Hepatocyte (in vitro differentiated cells): ENCODE data around the gene FGD2. TPM values are rescaled to one million over a fixed set of nuclear protein-coding genes. Genes with fewer than 3 reads are reported as not detected.
A peak's percentile ranks its signal among the peaks of the same experiment; 100 is the strongest.

Experiments used
- DNase-seq: peaks from one replicate; pipeline ENCODE4 v3.0.0-alpha.2; 2016; ENCODE audit warnings: low spot score
- H2AFZ ChIP-seq: fragments of 200-600 bp; sonication (generic); 2 replicates; pipeline ENCODE4 v1.6.0; 2016; ENCODE audit warnings: antibody characterized with exemption, mild to moderate bottlenecking
- H3K27ac ChIP-seq: fragments of 200-600 bp; sonication (generic); 2 replicates; pipeline ENCODE4 v1.5.1; 2016; ENCODE audit warnings: mild to moderate bottlenecking
- H3K27me3 ChIP-seq: fragments of 200-600 bp; sonication (generic); 2 replicates; pipeline ENCODE4 v1.6.1; 2016
- H3K36me3 ChIP-seq: fragments of 200-600 bp; sonication (generic); replicated peaks from 2 replicates; pipeline ENCODE4 v1.5.1; 2016; ENCODE audit warnings: low read depth; ENCODE audit not compliant: insufficient read depth
- H3K4me1 ChIP-seq: fragments of 200-600 bp; sonication (generic); 2 replicates; pipeline ENCODE4 v1.5.1; 2016; ENCODE audit warnings: mild to moderate bottlenecking, moderate library complexity; ENCODE audit not compliant: insufficient read depth
- H3K4me2 ChIP-seq: fragments of 200-600 bp; sonication (generic); 2 replicates; pipeline ENCODE4 v1.6.0; 2016
- H3K4me3 ChIP-seq: fragments of 200-600 bp; sonication (generic); 2 replicates; pipeline ENCODE4 v1.5.1; 2016; ENCODE audit warnings: mild to moderate bottlenecking
- H3K79me2 ChIP-seq: fragments of 200-600 bp; sonication (generic); 2 replicates; pipeline ENCODE4 v1.6.0; 2017; ENCODE audit warnings: mild to moderate bottlenecking
- H3K9me2 ChIP-seq: fragments of 200-600 bp; sonication (generic); replicated peaks from 2 replicates; pipeline ENCODE4 v1.6.0; 2017; ENCODE audit warnings: mild to moderate bottlenecking; ENCODE audit not compliant: insufficient read depth
- H3K9me3 ChIP-seq: fragments of 200-600 bp; sonication (generic); 2 replicates; pipeline ENCODE4 v1.5.1; 2016; ENCODE audit warnings: low read depth, mild to moderate bottlenecking
- H4K20me1 ChIP-seq: fragments of 200-600 bp; sonication (generic); 2 replicates; pipeline ENCODE4 v1.6.0; 2016; ENCODE audit warnings: mild to moderate bottlenecking; ENCODE audit not compliant: insufficient read depth, poor library complexity, severe bottlenecking
- CTCF ChIP-seq: fragments of 200-600 bp; sonication (generic); IDR thresholded peaks from 2 replicates; pipeline ENCODE4 v1.5.1; 2016; ENCODE audit warnings: antibody characterized with exemption, mild to moderate bottlenecking; ENCODE audit not compliant: poor library complexity
- EZH2 ChIP-seq: fragments of 200-600 bp; sonication (generic); IDR thresholded peaks from 2 replicates; pipeline ENCODE4 v1.6.1; 2016; ENCODE audit warnings: antibody characterized with exemption, mild to moderate bottlenecking, borderline replicate concordance
- EZH2phosphoT487 ChIP-seq: fragments of 200-600 bp; sonication (generic); IDR thresholded peaks from one replicate; pipeline ENCODE4 v1.6.1; 2018; ENCODE audit warnings: antibody characterized with exemption, mild to moderate bottlenecking, low read depth, moderate library complexity; ENCODE audit not compliant: unreplicated experiment, severe bottlenecking
- WGBS: methylation state at CpG from one replicate; pipeline ENCODE4 v1.1.6; 2016; ENCODE audit warnings: low lambda C conversion rate; ENCODE audit errors: missing lambda C conversion rate; 5-methylcytosine and 5-hydroxymethylcytosine counted together
- polyA plus RNA-seq: library from polyadenylated mRNA; unstranded; fragments of >200 nt; fragmentation: Nextera tagmentation; extraction: Ambion mirVana; gene quantifications from 2 replicates; pipeline ENCODE4 v1.2.1, GENCODE V29; 2016
- total RNA-seq: library from RNA; depleted of rRNA; stranded (reverse); fragments of >200 nt; gene quantifications from 2 replicates; pipeline ENCODE4 v1.2.3, GENCODE V29; 2014

Gene FGD2
- total and polyA plus RNA-seq, 2 experiments from 2014 or later, result 4.6 to 5.2 TPM

DNA sequence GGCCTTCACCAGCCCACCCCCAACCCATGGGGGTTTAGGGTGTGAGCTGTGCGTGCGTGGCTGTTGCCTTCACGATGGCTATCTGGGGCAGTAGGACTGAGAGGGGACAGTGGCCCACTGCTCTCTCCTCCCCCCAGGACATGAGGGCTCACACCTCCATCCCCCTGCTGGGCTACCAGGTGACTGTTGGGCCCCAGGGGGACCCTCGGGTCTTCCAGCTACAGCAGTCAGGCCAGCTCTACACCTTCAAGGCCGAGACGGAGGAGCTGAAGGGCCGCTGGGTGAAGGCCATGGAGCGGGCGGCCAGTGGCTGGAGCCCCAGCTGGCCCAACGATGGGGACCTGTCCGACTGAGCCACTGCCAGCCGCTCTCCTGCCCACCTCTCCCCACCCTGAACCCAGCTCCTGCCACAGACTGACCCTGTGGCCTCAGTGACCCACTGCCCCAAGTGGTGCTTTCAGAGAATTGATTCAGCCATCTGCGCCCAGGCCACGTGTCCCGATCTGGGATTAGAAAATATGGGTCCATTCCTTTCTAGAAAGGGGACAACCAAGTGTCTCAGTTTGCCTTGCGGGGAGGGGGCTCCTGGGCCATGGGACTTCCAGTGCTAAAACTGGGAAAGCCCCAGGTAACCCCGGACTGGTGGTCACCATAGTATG lies 22.5 kb downstream of the FGD2 start:
- no peak overlapping the region for H3K4me3 ChIP-seq
- H3K27ac ChIP-seq, result no peak overlapping the region
- TF ChIP-seq CTCF, result no peak
- no peak for TF ChIP-seq EZH2phosphoT487
- TF ChIP-seq EZH2, result no peak
- no peaks in the 10 kb centered on the region for H3K36me3 ChIP-seq
- peaks cover 5% of the 10 kb centered on the region for H3K9me3 ChIP-seq
- WGBS, result 86% methylated on average over 17 of the region's 17 CpGs
- DNase-seq, result no peak
- no peaks in the 10 kb centered on the region for H3K9me2 ChIP-seq
- no peaks in the 10 kb centered on the region for H3K27me3 ChIP-seq
- H3K4me2 ChIP-seq, result no peak overlapping the region
- H4K20me1 ChIP-seq, result no peaks in the 10 kb centered on the region
- H3K4me1 ChIP-seq, result no peaks in the 10 kb centered on the region
- H3K79me2 ChIP-seq, result no peaks in the 10 kb centered on the region
- H2AFZ ChIP-seq, result no peak overlapping the region

DNA sequence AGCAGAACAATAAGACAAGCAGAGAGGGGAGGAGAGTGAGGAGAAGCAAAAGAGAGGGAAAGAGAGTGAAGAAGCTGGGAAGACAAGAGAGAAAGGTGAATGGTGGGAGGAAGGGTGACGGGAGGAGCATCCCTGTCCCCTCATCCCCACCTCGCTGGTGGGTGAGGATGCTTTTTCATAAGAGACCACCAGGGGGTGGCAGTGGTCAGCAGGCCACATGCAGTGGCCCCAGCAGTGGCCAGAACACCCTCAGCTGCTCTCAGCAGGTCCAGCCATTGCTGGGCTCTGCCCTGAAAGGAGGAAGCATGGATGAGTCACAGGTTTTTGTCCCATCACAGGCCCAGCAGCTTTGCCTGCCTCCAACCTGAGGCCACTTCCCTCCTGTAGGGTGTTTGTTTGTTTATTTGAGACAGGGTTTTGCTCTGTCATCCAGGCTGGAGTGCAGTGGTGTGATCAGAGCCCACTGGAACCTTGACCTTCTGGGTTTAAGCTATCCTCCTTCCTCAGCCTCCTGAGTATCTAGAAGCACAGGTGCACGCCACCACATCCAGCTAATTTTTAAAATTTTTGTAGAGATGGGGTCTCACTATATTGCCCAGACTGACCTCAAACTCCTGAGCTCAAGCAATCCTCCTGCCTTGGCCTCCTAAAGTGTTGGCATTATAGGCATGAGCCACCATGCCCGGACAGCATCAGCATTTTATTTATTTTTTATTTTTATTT lies 24.0 kb downstream of the FGD2 start:
- 65% methylated on average over 4 of the region's 4 CpGs for WGBS
- no peaks in the 10 kb centered on the region for H3K27me3 ChIP-seq
- no peak overlapping the region for H3K4me3 ChIP-seq
- no peaks in the 10 kb centered on the region for H3K9me2 ChIP-seq
- TF ChIP-seq CTCF (peak; percentile 54), EZH2phosphoT487 (no peak)
- DNase-seq, result peak; percentile 87
- H2AFZ ChIP-seq, result no peak overlapping the region
- H3K4me1 ChIP-seq, result no peaks in the 10 kb centered on the region
- no peak overlapping the region for H3K4me2 ChIP-seq
- no peaks in the 10 kb centered on the region for H3K36me3 ChIP-seq
- H3K9me3 ChIP-seq, result peaks cover 5% of the 10 kb centered on the region
- H3K27ac ChIP-seq, result no peak overlapping the region
- H3K79me2 ChIP-seq, result no peaks in the 10 kb centered on the region
- H4K20me1 ChIP-seq, result no peaks in the 10 kb centered on the region

GRCh38 chr6:37030599-37030998 lies 25.1 kb downstream of the FGD2 start:
- no peak for DNase-seq
- Histone ChIP-seq H2AFZ (no peak overlapping the region), H3K9me3 (peaks cover 5% of the 10 kb centered on the region), H4K20me1 (no peaks in the 10 kb centered on the region), H3K36me3 (no peaks in the 10 kb centered on the region), H3K4me3 (no peak overlapping the region), H3K27me3 (no peaks in the 10 kb centered on the region), H3K4me2 (no peak overlapping the region), H3K27ac (no peak overlapping the region), H3K79me2 (no peaks in the 10 kb centered on the region), H3K4me1 (no peaks in the 10 kb centered on the region), H3K9me2 (no peaks in the 10 kb centered on the region)
- TF ChIP-seq EZH2phosphoT487 (no peak), EZH2 (no peak)
- WGBS, result 99% methylated on average over 2 of the region's 2 CpGs

DNA sequence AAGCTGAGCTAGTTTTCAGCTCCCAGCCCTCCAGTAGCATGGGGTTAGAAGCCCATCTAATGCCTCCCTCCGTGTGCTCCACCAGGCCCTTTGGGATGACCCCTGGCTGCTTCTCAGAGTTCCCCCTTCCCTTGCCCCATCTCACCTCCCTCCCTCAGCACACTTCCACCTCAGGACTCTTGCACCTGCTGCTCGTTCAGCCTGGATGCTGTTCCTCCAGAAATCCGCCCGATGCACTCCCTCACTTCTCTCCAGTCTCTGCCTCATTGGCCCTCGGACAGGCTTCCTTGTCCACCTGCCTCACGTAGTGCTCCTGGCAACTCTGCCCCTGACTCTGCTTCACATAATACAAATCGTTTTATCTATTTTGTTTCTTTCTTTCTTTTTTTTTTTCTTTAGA lies 26.8 kb downstream of the FGD2 start:
- Histone ChIP-seq H3K27me3 (no peaks in the 10 kb centered on the region), H3K9me3 (peaks cover 5% of the 10 kb centered on the region), H2AFZ (no peak overlapping the region), H3K27ac (no peak overlapping the region), H3K79me2 (no peaks in the 10 kb centered on the region), H3K9me2 (no peaks in the 10 kb centered on the region), H4K20me1 (no peaks in the 10 kb centered on the region), H3K4me1 (no peaks in the 10 kb centered on the region), H3K36me3 (no peaks in the 10 kb centered on the region), H3K4me3 (no peak overlapping the region), H3K4me2 (no peak overlapping the region)
- WGBS, result 85% methylated on average over 6 of the region's 7 CpGs
- TF ChIP-seq CTCF (no peak), EZH2phosphoT487 (no peak)
- no peak for DNase-seq
